ENCODE results near the gene PDXK.

The PDXK gene

GRCh38 chr21:43771698-43772424 lies 52.9 kb downstream of the PDXK start:
- TF ChIP-seq CTCF (IDR thresholded peaks at IDR 0.05; ENCODE audit: low read depth, low read length), result no peak
- no peak for DNase-seq (ENCODE audit: extremely low read depth, low read depth)

GRCh38 chr21:43772425-43772821 lies 53.5 kb downstream of the PDXK start:
- no peak for DNase-seq (ENCODE audit: extremely low read depth, low read depth)

GRCh38 chr21:43774163-43774562 lies 55.2 kb downstream of the PDXK start:
- no peak for DNase-seq (ENCODE audit: extremely low read depth, low read depth)
- TF ChIP-seq CTCF (IDR thresholded peaks at IDR 0.05; ENCODE audit: low read depth, low read length), result no peak

More at GRCh38 chr21:43772425-43772821, 53.5 kb downstream of the PDXK start:
- TF ChIP-seq CTCF (IDR thresholded peaks at IDR 0.05; ENCODE audit: low read depth, low read length), result no peak

GRCh38 chr21:43775190-43775589 lies 56.3 kb downstream of the PDXK start:
- TF ChIP-seq CTCF (IDR thresholded peaks at IDR 0.05; ENCODE audit: low read depth, low read length), result no peak

GRCh38 chr21:43775795-43776430 lies 57.0 kb downstream of the PDXK start, which contains the start of gene CSTB:
TSS of gene CSTB (minus strand) at chr21:43776308. CDS start at chr21:43776269, 39 bp downstream.
- no peak for TF ChIP-seq CTCF (IDR thresholded peaks at IDR 0.05; ENCODE audit: low read depth, low read length)
- no peak for DNase-seq (ENCODE audit: extremely low read depth, low read depth)

More at GRCh38 chr21:43775190-43775589, 56.3 kb downstream of the PDXK start:
- no peak for DNase-seq (ENCODE audit: extremely low read depth, low read depth)

- DNase-seq (ENCODE audit: extremely low read depth, low read depth), result no peak
- no peak for TF ChIP-seq CTCF (IDR thresholded peaks at IDR 0.05; ENCODE audit: low read depth, low read length)
Measured at GRCh38 chr21:43777953-43778352, 59.0 kb downstream of the PDXK start.
